ENCODE results near the gene PLCL2. TPM values are rescaled to one million over a fixed set of nuclear protein-coding genes. Genes with fewer than 3 reads are reported as not detected.

Gene PLCL2
- polyA plus RNA-seq, 2 of the 4 experiments (the other 2 are of a cell fraction) = 2.1 to 3.0 TPM

GRCh38 chr3:16913264-16913580 is 28.5 kb downstream of the PLCL2 start:
- Histone ChIP-seq H3K4me2 (no peak overlapping the region), H3K4me3 (no peak overlapping the region), H3K9me3 (no peaks in the 10 kb centered on the region), H3K4me1 (peaks cover 12% of the 10 kb centered on the region), H3K27ac (no peak overlapping the region)
- FAIRE-seq (no peak), DNase-seq (ENCODE audit: low read depth in 1 of 2, low spot score in 1 of 2) (no peak), ATAC-seq (no peak)
- ChIA-PET CTCF (no interaction called here), POLR2A (no interaction called here)
- TF ChIP-seq CHD4 (IDR thresholded peaks at IDR 0.05; ENCODE audit: borderline replicate concordance) = no peak
- 74% methylated on average over 2 of the region's 2 CpGs for WGBS (ENCODE audit: missing lambda C conversion rate)

- no peak for TF ChIP-seq NFE2L2 (conservative IDR thresholded peaks at IDR 0.05; ENCODE audit: low read length)
- TF ChIP-seq CBX2 (IDR thresholded peaks at IDR 0.05; ENCODE audit: borderline replicate concordance, low read depth) = no peak
- TF ChIP-seq FOSB (CRISPR knock-in tag; IDR thresholded peaks at IDR 0.05) = no peak
- TF ChIP-seq KDM5A (IDR thresholded peaks at IDR 0.05) = no peak
- no peak for TF ChIP-seq RCOR1 (IDR thresholded peaks at IDR 0.05; ENCODE audit: low read depth, low read length)
- TF ChIP-seq RARB (CRISPR knock-in tag; IDR thresholded peaks at IDR 0.05) = no peak
- no peak for TF ChIP-seq ZNF302 (CRISPR knock-in tag; IDR thresholded peaks at IDR 0.05)
- no peak for TF ChIP-seq EP300 (IDR thresholded peaks at IDR 0.05)
- TF ChIP-seq CEBPB (IDR thresholded peaks at IDR 0.05) = no peak
- Histone ChIP-seq H3K4me1 (peaks cover 17% of the 10 kb centered on the region), H3K4me2 (no peak overlapping the region; the same call in 2 of the 3 replicates), H3K27ac (no peak overlapping the region), H3K9me3 (no peaks in the 10 kb centered on the region), H3K4me3 (no peak overlapping the region)
- ATAC-seq (no peak), FAIRE-seq (no peak), DNase-seq (ENCODE audit: low read depth in 1 of 2, low spot score in 1 of 2) (no peak)
- CTCF ChIA-PET = interaction anchor here (1.0 to 1.2 kb wide), 2 partner anchors 11 to 116 kb away, joined by 3 read pairs; no protein-coding TSS in a partner anchor
- 75% methylated on average over 5 of the region's 5 CpGs for WGBS (ENCODE audit: missing lambda C conversion rate)
- POLR2A ChIA-PET = no interaction called here
Observed at GRCh38 chr3:16916840-16917239, 32.1 kb downstream of the PLCL2 start.

- no peaks in the 10 kb centered on the region for H3K9me3 ChIP-seq
- peak; percentile 71 to 72 for ATAC-seq
- no peak overlapping the region for H3K4me3 ChIP-seq
- DNase-seq (ENCODE audit: low read depth in 1 of 2, low spot score in 1 of 2) = no peak
- H3K27ac ChIP-seq = 0 out of 6 replicates have a peak overlapping the region, but pooled peaks of 1 of the 2 experiments have one; percentile 25
- ChIA-PET POLR2A (no interaction called here), CTCF (interaction anchor here (1.0 to 1.2 kb wide), 2 partner anchors 11 to 115 kb away, joined by 3 read pairs; no protein-coding TSS in a partner anchor)
- peaks cover 17% of the 10 kb centered on the region for H3K4me1 ChIP-seq
- FAIRE-seq = no peak
- peak overlapping the region; percentile 16; the same call in 2 of the 3 replicates for H3K4me2 ChIP-seq
- no peak for TF ChIP-seq TP53 (CRISPR knock-in tag; IDR thresholded peaks at IDR 0.05)
- no peak for TF ChIP-seq ZSCAN20 (CRISPR knock-in tag; IDR thresholded peaks at IDR 0.05)
- no peak for TF ChIP-seq USF2 (IDR thresholded peaks at IDR 0.05)
- TF ChIP-seq ZFP36 (IDR thresholded peaks at IDR 0.05; ENCODE audit: borderline replicate concordance, partially characterized antibody) = no peak
- TF ChIP-seq ATOH8 (CRISPR knock-in tag; IDR thresholded peaks at IDR 0.05; ENCODE audit: low read depth) = no peak
- TF ChIP-seq HDAC2 (IDR thresholded peaks at IDR 0.05) = no peak
- no peak for TF ChIP-seq POLR2AphosphoS2 (conservative IDR thresholded peaks at IDR 0.05; ENCODE audit: low read length)
Observed at GRCh38 chr3:16917256-16917935, 32.6 kb downstream of the PLCL2 start.

- Histone ChIP-seq H3K9me3 (no peaks in the 10 kb centered on the region), H3K4me3 (no peak overlapping the region), H3K4me1 (peaks cover 17% of the 10 kb centered on the region), H3K4me2 (peak overlapping the region; percentile 39), H3K27ac (no peak overlapping the region)
- FAIRE-seq (no peak), DNase-seq (ENCODE audit: low read depth in 1 of 2, low spot score in 1 of 2) (no peak), ATAC-seq (peak in 1 of 2 experiments; percentile 47; a peak in 1 of 6 replicates)
- WGBS (ENCODE audit: missing lambda C conversion rate) = 62% methylated on average over 3 of the region's 3 CpGs
- ChIA-PET CTCF (interaction anchor here (1.0 to 1.2 kb wide), 2 partner anchors 10 to 114 kb away, joined by 3 read pairs; no protein-coding TSS in a partner anchor), POLR2A (no interaction called here)
- no peak for TF ChIP-seq ZFP36 (IDR thresholded peaks at IDR 0.05; ENCODE audit: borderline replicate concordance, partially characterized antibody)
- TF ChIP-seq CTCF (IDR thresholded peaks at IDR 0.05) = no peak
- no peak for TF ChIP-seq MAFK (IDR thresholded peaks at IDR 0.05; ENCODE audit: partially characterized antibody)
- TF ChIP-seq RNF2 (IDR thresholded peaks at IDR 0.05; ENCODE audit: borderline replicate concordance, low read depth) = no peak
- no peak for TF ChIP-seq RARB (CRISPR knock-in tag; IDR thresholded peaks at IDR 0.05)
- no peak for TF ChIP-seq HEYL (CRISPR knock-in tag; IDR thresholded peaks at IDR 0.05)
- TF ChIP-seq REST (IDR thresholded peaks at IDR 0.05) = no peak
Observed at GRCh38 chr3:16917980-16918682, 33.4 kb downstream of the PLCL2 start.
